ENCODE measurements around the gene GPC5.
"Not testable (repeated sequence)": the region's sequence is repeated elsewhere in the genome, so short reads cannot be mapped to it uniquely, and the experiment has no call there.

The GPC5 gene

GRCh38 chr13:92827503-92827902 lies 1429.1 kb downstream of the GPC5 start:
- DNase-seq: no peak

DNA sequence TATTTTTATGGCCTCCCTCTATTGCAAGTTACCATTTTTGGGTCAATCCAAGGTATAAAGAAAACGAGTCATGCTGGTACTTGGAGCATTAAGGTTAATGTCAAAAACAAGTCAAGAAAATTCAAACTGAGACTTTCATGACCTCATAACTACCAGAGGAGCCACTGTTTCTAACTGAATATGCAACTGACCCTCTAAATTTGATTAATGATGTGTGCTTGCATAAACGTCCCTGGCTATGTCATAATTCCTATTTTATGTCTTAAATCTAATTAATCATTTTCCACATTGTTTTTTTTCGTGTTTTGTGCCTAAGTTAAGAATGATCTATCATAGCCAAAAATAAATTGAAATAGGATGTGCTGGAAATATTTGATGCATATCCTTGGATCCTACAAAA lies 1431.5 kb downstream of the GPC5 start:
- DNase-seq: no peak

GRCh38 chr13:92830821-92831220 lies 1432.4 kb downstream of the GPC5 start:
- DNase-seq: no peak

- no peak for DNase-seq
Observed at GRCh38 chr13:92833071-92833470, 1434.7 kb downstream of the GPC5 start.

DNA sequence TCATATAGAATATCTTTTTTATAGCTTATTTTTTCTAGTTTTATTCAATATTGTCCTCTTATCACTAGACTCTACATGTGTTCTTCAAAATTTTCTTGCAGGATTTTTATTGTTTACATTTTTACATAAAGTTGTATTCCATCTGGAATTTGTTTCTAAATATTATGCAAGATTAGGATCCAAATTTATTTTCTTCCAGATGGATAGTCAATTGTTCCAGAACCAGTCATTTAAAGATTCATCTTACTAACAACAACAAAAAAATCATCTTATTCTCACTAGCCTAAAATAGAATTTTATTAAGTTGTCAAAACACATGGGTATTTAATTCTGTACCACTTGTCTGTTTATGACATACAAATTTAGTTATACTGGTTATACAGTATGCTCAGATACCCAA lies 1437.8 kb downstream of the GPC5 start:
- no peak for DNase-seq

DNA sequence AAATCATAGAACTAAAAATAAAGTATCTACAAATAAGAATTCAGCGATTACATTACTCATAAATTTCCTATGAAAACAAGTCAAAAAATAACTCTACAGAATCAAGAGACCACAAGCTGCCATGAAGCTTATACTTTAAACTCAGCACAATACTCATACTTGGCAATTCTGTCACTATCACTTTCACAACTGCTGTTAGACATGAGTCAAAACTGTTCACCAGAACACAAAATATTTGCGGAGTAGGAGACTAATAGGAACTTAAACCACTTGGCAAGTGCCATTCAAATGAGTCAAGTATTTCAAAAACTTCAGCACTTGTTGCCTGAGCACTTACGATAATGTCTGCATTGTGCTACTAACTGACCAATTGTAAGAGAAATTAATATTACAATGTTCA lies 1440.4 kb downstream of the GPC5 start:
- DNase-seq: no peak

- no peak for DNase-seq
Observed at GRCh38 chr13:92842145-92842544, 1443.7 kb downstream of the GPC5 start.

- DNase-seq: no peak
Observed at GRCh38 chr13:92843549-92843948, 1445.1 kb downstream of the GPC5 start.

GRCh38 chr13:92849381-92849780 lies 1451.0 kb downstream of the GPC5 start:
- DNase-seq: no peak

DNA sequence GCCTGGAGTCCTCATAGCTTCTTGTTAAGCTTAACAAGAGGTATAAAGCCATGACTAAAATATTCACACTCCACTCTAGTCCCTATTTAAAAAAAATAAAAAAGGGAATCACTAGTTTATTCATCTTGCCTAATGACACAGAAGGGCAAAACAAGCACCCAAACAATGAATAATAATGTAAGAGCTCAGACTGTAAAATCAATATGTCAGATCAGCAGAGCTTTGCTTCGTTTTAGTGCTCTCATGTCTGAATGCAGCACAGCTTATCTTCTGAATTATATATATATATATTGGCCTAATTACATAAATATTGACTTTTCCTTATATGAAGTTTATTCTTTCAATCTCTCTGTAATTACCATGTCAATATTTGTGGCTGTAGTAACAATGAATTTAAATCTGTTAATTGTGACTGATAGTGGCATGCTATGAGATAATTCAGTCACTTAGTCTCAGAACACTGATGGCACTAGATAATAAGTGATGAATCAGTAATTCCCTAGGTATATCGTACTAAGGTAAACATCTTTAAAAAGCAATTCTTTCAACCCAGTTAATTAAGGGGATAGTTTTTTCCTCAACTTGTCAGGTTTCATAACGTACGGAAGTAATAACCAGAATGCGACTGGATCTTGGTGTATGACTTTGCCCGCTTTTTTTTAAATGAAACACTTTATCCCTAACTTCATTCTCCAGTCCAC lies 1466.3 kb downstream of the GPC5 start:
- DNase-seq: no peak

DNA sequence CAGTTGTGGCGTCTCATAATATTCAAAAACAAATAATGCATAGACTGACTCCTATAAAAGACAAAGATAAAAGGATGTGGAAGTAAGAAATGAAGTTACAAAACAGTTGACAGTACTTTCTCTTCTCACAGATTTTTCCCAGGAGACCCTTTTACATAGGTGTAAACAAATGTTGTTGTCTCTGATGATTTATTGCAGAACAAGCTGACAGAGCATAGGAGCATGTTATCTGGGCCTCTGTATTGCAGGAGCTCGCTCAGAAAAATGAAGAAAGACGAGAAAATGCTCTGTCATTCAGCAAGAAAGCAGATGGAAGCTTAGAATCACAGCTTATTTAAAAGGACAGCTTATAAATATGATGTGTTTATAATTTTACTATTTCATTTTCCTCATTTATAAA lies 1474.6 kb downstream of the GPC5 start:
- DNase-seq: no peak

- no peak for DNase-seq
Observed at GRCh38 chr13:92886535-92887077, 1488.2 kb downstream of the GPC5 start.

DNA sequence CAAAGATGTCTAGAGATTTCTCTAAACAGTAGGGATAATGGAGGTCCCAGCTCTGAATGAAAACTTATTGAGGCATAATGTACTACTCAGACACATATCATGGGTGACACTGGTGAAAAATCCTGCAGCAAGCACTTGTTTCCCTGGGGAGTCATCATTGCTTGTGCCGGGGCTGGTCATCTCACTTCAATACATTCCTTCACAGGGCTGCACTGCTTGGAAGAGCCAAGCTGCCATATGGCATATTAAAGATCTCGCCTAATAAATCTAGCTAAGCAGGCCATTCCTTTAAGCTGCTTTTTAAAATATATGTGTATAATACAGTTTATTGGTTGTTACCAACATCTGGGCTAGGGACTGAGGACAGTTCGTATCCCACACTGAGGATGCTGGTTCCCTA lies 1496.0 kb downstream of the GPC5 start:
- DNase-seq: no peak

- no peak for DNase-seq
Observed at GRCh38 chr13:92896842-92897241, 1498.4 kb downstream of the GPC5 start.

- DNase-seq: not testable (repeated sequence)
Observed at GRCh38 chr13:92898946-92899345, 1500.5 kb downstream of the GPC5 start.

DNA sequence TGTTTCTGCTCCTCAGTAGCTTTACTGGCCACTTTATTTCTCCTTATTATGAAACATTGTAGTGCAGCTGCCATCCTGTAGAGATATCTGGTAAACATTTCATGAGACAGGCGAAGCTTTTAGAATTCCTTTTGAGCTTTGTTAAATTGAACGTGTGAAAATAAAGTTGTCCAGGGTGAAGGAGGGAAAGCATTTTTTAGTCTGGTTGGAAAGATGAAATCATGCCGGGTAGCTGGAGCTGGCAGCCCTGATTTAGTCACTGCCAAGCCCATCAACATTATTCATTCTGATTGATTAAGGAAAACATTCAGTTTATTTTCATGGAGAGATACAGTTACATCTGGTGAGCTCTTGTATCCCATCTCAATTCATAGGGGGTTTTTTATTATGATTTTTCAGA lies 1502.0 kb downstream of the GPC5 start:
- DNase-seq: no peak

- DNase-seq: no peak
Observed at GRCh38 chr13:92901739-92902138, 1503.3 kb downstream of the GPC5 start.

DNA sequence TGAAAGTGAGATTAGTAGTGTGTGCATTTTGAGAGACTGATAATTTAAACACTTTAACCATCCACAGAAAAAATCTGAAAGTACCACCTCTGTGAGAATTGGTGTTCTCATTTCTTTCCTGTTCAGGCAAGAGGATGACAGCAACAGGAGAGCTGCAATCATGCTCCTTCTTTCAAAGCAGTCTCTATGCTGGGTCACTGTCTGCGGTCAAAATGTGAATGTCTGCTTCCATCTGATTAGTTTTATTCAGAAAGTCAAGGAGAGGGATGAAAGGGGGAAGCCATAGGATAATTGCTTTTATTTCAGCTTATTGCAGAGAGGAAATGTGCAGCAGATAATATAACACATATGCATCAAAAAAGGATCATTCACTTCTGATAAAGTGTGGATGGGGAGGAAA lies 1514.2 kb downstream of the GPC5 start:
- no peak for DNase-seq

DNA sequence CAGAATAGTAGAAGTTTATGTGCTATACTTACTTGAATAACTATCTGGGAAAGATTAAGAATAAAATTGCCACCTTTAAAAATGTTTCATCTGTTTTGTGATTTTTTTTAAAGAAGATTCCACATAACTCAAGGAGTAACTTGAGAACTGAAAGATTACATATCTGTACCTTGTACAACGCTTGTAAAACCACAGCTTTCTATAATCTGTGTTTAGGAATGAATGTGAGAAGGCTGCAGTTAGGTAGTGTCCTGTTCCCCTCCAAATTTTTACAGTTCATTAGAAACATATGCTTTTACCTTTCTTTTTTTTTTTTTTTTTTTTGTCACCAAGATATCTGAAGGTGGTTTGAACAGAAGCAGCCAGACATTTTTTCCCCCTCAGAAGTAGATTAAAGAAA lies 1515.4 kb downstream of the GPC5 start:
- no peak for DNase-seq

Data from CD4-positive, alpha-beta T cell treated with Interferon gamma for 1 hour (primary cell).